Dermis blood vessel endothelial cell (primary cell): ENCODE results near the gene IL1RAPL1. TPM values are rescaled to one million over a fixed set of nuclear protein-coding genes. Genes with fewer than 3 reads are reported as not detected.
A peak's percentile ranks its signal among the peaks of the same experiment; 100 is the strongest.

ENCODE experiments used
- DNase-seq: peaks from one replicate; pipeline ENCODE4 v3.0.0; 2010
- total RNA-seq: library from RNA; depleted of rRNA; stranded (reverse); fragments of >200 nt; gene quantifications from 2 replicates; pipeline ENCODE4 v1.2.3, GENCODE V29; 2014

IL1RAPL1 gene
- total RNA-seq, result not detected in 2 replicates

GRCh38 chrX:28586981-28587551, at the start of gene IL1RAPL1:
Gene IL1RAPL1, plus strand, starts transcription at chrX:28587446.
- DNase-seq, result peak; percentile 55

DNA sequence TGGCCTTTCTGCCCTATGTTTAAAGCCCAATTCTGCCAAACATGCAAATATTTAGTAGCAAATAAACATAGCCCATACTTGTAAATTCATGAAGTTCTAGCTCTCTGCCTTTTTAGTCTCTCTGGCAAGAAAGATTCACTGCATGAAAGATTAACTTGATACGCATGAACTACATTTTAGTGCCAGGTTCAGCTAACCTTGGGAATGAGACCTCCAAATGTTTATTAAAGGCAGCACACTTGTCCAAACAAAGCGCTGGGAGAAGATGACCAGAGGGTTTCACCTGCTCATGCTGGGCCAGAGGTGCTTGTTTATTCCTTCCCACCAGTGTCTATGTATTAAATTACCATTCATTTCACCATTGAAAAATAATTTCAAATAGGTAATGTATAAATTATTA, 44.5 kb upstream of the IL1RAPL1 start:
- DNase-seq, result no peak

DNA sequence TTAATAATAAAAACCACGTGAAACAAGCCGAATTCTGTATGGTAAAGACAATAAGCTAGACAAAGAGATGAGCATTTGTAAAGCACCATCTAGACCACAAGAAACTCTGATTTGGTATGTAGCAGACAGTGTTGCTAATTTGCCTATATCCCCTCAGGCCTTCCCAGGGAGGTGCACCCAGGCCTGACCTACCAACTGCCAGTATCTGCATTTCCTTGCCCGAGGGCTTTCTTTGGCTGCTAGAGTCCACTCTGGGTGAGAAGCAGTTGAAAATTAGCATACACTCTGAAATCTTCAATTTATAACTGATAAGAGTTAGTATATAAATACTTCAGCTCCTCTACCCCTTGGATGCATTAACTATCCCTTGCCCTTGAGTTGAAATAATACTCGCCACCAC, 37.4 kb upstream of the IL1RAPL1 start:
- no peak for DNase-seq

DNA sequence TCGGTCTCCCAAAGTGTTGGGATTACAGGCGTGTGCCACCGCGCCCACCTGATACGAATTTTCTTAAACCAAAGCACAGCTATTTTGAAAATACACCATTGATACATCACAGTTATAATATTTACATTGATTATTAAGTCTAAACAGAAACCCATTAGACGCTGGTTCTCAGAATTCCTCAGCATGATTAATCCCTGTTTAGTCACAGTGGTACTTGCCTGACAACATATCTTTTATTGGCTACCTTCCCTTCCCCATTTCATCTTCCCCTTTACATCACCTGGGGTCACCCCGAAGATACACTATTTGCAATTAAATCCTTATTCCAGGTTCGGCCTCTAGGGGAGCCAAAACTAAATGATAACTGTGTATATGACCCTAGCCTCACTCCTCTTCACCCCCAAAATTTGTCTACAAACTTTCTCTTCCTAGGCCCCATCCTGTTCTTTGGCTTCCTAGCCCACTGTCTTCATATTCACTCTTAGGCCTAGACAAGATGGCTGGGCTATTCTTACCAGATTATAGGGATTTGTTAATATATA, 36.8 kb upstream of the IL1RAPL1 start:
- no peak for DNase-seq

GRCh38 chrX:28552322-28552721, 34.9 kb upstream of the IL1RAPL1 start:
- DNase-seq, result no peak

DNA sequence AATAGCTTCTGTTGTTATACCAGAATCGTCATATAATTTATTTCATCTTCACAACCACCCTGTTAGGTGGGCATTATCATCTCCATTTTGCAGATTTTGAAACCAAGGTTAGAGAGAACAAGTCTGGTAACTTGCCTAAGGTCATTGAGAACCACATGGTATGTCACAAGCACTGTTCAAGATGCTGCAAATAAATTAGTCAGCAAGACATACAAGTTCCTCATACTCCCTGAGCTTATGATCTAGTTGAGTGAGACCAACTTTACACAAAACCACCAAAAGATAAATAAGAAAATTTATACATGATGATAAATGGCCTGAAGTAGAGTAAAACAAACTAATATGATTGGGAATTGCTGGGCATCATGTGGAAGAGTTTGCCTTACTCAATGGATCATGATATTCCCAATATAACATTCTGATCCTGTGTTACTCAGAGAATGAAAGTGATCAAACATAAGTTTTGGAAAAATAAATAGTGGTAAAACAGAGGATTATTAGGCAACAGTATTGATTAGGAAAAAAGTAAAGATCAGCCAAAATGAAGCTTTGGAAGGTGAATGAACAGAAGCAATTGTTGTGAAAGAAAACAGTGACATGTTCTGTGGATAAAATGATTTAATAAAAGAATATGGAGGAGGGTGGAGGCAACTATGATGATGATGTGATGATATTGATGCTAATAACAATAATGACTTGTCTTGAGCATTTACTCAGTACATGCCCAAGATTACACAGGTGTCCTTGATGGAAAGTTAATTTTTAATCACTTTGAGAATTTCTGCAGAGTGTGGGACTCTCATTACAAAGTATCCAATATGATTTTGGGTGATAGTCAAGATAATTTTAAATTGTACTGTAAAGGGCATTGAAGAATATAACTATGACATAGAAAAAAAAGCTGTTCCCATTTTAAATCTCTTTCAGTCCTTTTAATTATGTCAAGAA, 34.1 kb upstream of the IL1RAPL1 start:
- DNase-seq, result no peak

GRCh38 chrX:28576117-28576516, 11.1 kb upstream of the IL1RAPL1 start:
- DNase-seq, result no peak

DNA sequence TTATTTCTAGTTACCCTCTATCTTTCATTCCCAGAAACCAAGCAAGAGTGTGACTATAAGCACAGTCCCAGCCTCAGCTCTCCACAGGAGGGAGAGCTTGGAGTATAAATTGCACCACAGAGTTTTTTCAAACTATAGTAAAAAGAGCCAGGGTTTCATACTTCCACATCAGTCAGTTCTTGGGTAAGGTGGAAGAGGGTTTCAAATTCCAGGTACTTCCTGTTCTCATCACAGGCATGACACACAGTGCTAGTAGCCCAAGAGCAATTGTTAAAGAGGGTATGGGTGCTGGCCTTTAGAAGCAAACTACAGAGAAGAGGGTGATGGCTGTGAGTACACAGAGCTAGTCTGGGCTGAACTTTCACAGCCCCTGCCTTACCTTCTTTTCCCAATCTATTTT, 5.7 kb upstream of the IL1RAPL1 start:
- DNase-seq, result no peak

- no peak for DNase-seq
Observed at GRCh38 chrX:28582511-28582910, 4.7 kb upstream of the IL1RAPL1 start.

GRCh38 chrX:28584025-28584424, 3.2 kb upstream of the IL1RAPL1 start:
- no peak for DNase-seq

DNA sequence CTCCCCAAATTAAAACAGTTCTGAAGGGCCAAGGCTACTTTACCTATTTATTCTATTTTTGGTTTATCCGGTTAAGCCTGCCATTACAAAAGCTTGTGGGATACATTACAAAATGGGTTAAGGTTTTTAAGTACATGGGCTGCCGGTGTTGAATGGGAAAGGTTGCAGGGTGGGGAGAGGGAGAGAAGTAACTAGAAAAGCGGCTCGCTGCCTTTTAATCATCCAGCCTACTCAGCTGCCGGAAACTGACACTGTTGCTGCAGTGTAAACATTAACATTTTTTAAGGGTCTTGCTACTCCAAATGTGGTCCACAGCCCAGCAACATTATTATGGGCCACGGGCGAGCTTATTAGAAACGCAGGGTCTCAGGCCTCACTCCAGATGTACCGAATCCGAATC, 1.5 kb upstream of the IL1RAPL1 start:
- DNase-seq, result no peak

DNA sequence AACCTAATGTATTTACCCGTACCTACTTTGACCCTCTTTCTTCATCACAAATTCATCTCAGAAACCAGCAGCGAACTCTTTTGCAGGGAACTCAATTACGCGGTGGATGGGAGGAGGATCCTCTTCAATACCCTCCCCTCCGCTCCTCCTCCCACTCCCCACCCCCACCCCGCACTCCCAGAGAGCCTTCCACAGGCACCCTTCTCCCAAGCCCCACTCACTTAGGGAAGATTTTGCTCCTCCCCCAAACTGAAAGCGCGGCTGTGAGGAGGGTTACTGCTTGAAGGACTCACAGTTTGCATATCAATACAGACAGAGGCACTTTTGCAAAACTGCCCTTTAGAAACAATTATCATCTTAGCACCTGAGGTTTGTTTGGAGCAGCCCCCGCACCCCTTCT, 960 bp upstream of the IL1RAPL1 start:
- DNase-seq, result peak; percentile 4

DNA sequence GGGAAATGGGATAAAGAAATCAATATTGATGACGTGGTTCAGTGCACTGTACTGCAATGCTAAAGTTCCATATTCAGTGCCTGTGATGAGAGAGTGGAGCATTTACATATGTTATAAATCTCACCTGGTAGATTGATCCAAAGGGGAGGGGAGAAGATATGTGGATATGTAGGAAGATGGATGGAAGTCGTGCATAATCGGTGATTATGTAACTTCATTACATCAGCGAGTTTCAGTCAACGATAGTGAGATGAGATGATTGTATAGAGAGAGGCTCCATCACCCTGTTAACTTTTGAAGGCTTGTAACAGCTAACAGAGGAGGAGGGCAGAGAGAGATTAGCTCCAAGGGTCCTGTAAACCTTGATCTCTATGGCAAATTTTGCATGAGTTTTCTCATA, 1.8 kb downstream of the IL1RAPL1 start:
- no peak for DNase-seq

GRCh38 chrX:28590396-28590795, 3.1 kb downstream of the IL1RAPL1 start:
- DNase-seq, result peak; percentile 44

GRCh38 chrX:28591542-28591941, 4.3 kb downstream of the IL1RAPL1 start:
- DNase-seq, result peak; percentile 47

DNA sequence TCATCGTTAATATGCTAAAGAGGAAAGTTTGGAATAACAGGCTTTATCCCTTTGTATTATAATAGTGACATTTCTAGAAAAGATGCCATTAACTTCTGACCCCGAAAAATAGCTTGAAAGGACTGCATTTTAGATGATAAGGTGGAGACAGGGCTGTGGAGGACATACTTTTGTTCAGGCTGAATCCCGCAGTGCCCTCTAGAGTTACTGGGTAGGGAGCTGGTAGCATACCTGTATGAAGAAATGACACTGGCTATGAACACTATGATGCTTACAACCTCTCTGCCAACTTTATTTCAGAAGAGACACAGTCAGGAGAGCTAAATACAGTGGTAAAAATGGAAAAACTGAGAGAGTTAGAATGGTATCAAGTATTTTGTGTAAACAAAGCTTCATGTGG, 8.1 kb downstream of the IL1RAPL1 start:
- DNase-seq, result no peak

- DNase-seq, result no peak
Observed at GRCh38 chrX:28599957-28600356, 12.7 kb downstream of the IL1RAPL1 start.

GRCh38 chrX:28609003-28609402, 21.8 kb downstream of the IL1RAPL1 start:
- no peak for DNase-seq

- no peak for DNase-seq
Observed at GRCh38 chrX:28609917-28610613, 22.8 kb downstream of the IL1RAPL1 start.

DNA sequence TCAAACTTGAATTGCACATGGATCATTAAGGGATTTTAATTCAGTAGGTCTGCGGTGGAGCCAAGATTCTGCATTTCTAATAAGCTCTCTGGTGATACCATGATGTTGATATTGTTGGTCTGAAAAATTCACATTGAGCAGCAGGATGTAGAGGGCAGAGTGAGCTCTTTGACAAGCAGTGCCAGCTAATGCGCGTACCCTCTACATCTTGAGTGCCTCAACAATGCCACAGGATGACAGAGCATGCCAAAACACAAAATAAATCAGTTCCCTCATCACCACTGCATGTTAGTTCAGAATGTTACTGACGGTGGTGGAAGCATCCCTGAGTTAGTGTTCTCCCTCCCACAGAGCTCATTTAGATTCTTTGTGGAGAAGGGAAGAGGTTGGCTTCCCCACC, 23.5 kb downstream of the IL1RAPL1 start:
- no peak for DNase-seq

DNA sequence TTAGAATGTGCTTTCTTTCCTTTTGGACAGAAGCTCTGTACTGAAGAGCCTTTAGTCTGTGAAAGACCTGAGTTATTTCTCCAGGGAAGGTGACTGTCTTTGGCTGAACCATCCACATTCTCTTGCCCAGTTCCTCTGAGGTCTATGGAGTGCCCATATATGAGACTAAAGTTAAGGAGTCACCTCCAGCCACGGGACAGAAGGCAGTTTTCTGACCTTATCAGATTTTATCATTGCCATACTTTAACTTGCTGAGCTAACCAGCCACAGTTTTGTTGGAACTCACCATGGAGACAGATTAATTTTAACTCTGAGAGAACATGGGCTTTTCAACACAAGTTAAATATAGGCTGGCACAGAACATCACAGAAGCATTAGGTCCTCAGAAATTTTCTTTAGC, 26.3 kb downstream of the IL1RAPL1 start:
- DNase-seq, result no peak

- DNase-seq, result no peak
Observed at GRCh38 chrX:28625223-28625622, 38.0 kb downstream of the IL1RAPL1 start.

DNA sequence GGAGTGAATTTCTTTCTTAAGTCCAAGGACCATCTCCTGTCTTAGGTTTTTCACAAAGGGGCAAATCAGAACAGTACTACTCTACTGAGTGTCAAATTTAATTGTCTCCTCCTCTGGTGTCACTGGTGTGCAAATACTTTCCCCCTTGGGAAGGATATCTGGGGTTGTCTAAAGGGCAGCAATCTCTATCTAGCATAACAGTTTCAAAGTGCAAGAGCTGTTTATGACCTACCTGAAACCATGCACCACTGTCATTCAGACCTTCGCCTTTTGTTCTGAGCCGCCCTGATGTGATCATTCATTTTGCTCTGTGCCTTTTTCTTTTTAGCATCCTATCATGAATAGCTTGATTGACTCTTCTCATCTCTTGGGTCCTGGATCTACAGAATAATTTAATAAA, 39.3 kb downstream of the IL1RAPL1 start:
- DNase-seq, result no peak
